GM12892 (cell line): Measurements from ENCODE around the gene C3orf49. TPM values are rescaled to one million over a fixed set of nuclear protein-coding genes. Genes with fewer than 3 reads are reported as not detected.

Experiments
- DNase-seq: peaks from one replicate; pipeline ENCODE4 v3.0.0; 2011; ENCODE audit not compliant: insufficient read length
- FAIRE-seq: peaks from 2 replicates; lab custom pipeline; 2011; peaks lifted over from hg19 to GRCh38; lab: Jason Lieb, UNC
- POLR2A ChIP-seq: IDR thresholded peaks from 2 replicates; pipeline ENCODE4 v1.6.1; 2011; ENCODE audit warnings: low read depth, low read length, control low read depth
- POLR2AphosphoS5 ChIP-seq: IDR thresholded peaks from 2 replicates; pipeline ENCODE4 v1.6.1; 2011; ENCODE audit warnings: low read depth, low read length, control low read depth
- TAF1 ChIP-seq: IDR thresholded peaks from 2 replicates; pipeline ENCODE4 v1.6.1; 2011; ENCODE audit warnings: low read depth, mild to moderate bottlenecking, control low read depth, low read length, borderline replicate concordance
- polyA plus RNA-seq: library from polyadenylated mRNA; unstranded; fragments of >200 nt; gene quantifications from one replicate; pipeline ENCODE4 v1.2.1, GENCODE V29; 2012; ENCODE audit warnings: missing spikeins, inconsistent platforms; ENCODE audit not compliant: missing spikeins

Gene C3orf49, protein sequence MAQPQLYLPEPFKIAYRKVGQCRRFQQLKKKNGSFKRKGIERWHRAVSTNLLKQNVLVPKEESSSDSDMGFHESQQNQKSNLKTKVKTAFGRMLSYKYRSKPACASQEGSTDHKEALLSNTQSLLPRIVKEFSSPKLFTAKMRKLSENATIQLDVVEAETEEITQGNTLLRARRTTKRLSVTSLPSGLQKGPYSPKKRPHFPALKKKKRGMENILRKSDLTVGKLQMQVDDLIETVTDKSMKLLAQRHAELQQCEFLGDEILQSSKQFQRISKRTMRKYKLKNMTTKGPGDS
- polyA plus RNA-seq: not detected

DNA sequence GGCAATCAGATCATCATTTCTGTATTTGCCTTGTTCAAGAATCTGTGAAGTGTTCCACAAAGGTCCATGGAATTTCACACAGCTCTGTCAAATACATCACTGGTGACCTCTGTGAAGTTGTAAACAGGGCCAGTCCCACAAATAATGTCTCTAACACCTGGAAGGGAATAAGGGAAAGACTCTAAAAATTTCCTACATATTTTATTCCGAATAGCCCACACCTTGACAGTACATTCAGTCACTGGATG, at the start of gene C3orf49:
TSS of gene C3orf49 (plus strand) at position 149 of the 248 bp plus-strand sequence. CDS start 173 bp downstream, outside the sequence.
- DNase-seq (no peak), FAIRE-seq (no peak)
- no peak for TF ChIP-seq POLR2AphosphoS5
- no peak for TF ChIP-seq TAF1
- TF ChIP-seq POLR2A: no peak

DNA sequence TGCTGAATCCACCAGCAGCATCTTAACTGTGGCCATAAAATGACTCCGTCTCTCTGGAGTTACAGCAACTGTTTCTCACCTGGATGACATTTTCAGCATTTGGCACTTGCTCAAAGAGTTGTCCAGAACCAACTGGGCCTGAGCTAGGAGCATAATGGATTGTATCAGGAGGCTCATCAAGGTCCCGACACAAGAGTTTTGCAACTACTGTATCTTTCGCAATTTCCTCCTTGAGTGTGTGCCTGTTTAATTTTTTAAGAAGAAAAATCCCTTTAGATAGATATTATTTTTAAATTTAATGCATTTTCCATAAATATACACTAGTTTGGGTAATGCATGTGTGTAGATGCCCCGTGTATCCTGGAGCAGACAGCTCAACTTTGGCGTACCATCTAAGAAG, 44.3 kb upstream of the C3orf49 start:
- FAIRE-seq (no peak), DNase-seq (no peak)
- TF ChIP-seq TAF1: no peak
- no peak for TF ChIP-seq POLR2A
- no peak for TF ChIP-seq POLR2AphosphoS5

DNA sequence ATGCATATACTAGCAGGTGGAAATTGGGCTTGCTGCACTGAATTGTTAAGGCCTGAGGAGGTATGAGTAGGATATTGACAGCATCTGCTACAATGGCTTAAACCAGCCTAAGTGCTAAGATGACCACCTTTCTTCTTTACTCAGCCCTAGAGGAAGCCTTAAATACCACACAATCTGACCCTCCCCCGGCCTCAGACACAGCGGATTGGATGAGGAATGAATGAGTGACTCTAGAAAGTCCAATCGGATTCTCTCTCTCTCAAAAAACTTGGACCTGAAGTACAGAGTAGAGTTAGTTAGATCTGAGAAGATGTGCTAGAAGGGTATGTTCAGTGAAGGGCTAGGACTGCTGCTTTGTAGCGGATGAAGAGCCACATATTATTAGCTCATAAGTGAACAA, 39.9 kb upstream of the C3orf49 start:
- TF ChIP-seq POLR2AphosphoS5: no peak
- TF ChIP-seq POLR2A: no peak
- TF ChIP-seq TAF1: no peak
- DNase-seq (no peak), FAIRE-seq (no peak)

DNA sequence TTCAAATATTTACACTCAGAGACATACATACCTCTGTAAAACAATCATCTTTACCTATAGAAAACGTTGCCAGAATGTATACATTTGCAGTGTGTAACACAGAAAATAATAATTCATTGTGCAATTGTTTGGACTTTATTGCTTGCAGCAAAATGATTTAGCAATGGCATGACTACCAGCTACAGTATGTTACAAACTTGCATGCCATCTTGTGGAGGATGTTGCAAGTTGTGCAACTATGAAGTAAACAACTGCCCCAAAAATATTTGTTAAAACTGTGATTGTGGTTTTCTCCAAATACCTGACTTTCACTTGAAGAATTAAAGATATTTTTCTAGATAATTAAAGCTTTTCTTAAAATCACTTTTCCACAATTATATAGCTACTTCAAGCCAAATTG, 27.1 kb upstream of the C3orf49 start:
- no peak for DNase-seq
- no peak for FAIRE-seq
- no peak for TF ChIP-seq POLR2AphosphoS5
- TF ChIP-seq TAF1: no peak
- TF ChIP-seq POLR2A: no peak

DNA sequence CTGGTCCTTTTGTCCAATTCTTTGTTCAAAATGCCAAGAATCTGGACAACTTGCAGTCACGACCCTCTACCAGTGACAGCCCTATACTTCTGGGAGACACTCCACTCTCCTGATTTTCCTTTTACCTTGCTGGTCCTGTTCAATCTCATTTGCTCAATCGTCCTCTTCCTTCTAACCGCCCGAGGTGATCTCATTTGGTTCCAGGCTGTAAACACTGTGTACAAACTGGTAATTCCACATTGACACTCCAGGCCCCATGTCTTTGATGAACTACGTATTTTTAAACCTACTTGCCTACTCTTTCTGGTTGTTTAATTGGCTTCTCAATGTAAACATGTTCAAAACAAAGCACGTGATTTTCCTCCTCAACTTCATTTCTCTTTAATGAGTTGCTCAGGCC, 23.7 kb upstream of the C3orf49 start:
- no peak for TF ChIP-seq POLR2A
- TF ChIP-seq TAF1: no peak
- TF ChIP-seq POLR2AphosphoS5: no peak
- no peak for DNase-seq
- FAIRE-seq: no peak

DNA sequence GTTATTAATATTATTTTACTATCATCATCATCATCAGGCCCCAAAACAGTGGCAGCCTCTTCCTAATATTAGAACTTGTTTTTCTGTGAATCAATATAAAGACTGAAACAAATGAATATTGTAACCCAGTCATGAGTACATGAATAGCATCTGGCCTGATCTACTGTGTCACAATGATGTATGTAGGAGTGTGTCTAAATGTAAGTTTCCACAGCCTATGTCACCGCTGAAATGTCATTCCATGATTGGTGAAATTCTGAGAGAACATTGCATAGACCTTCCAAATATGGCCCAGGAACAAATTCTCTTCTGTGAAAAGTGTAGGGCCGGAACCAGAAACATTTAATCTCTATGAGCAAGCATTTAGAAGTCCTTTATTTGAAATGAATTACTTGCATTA, 20.6 kb upstream of the C3orf49 start:
- TF ChIP-seq POLR2AphosphoS5: no peak
- no peak for TF ChIP-seq POLR2A
- FAIRE-seq: no peak
- DNase-seq: no peak

DNA sequence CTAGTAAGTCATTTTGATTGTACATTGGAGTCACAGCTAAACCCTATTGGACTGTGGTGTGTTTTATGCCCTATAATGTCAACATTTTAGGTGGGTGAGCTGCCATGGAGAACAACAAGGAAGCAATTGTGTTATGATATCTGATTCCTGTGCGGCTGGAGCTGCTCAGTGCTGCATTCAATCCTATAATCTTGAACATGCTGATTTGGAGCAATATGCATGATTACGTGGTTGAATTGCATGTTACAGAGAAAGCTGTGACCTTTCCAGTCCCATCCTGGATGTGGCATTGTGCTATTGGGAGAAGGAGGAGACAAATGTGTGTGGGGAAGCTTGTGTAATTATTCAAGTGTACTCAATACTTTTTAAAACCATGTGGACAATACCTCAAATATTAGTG, 20.1 kb upstream of the C3orf49 start:
- peak; percentile 36 for FAIRE-seq
- no peak for DNase-seq
- TF ChIP-seq POLR2AphosphoS5 (no peak), TAF1 (no peak), POLR2A (no peak)

DNA sequence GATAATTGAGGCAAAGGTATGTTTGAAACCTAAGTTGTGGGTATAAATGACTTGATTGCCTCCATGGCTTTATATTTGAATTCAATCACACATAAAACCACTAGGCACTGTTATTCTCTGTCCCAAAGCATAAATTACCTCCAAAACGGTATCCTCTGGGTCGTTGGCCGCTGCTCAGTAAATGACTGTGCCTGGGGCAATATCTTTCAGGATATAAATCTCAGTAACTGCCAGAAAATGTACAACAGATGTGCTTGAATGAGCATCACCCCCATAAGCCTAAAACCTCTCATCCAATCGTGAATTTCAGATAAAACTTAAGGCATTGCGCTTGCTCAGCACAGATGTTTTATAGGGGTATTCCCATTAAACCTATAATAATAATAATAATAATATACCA, 19.0 kb upstream of the C3orf49 start:
- FAIRE-seq: no peak
- TF ChIP-seq TAF1: no peak
- TF ChIP-seq POLR2AphosphoS5: no peak
- TF ChIP-seq POLR2A: no peak
- no peak for DNase-seq

DNA sequence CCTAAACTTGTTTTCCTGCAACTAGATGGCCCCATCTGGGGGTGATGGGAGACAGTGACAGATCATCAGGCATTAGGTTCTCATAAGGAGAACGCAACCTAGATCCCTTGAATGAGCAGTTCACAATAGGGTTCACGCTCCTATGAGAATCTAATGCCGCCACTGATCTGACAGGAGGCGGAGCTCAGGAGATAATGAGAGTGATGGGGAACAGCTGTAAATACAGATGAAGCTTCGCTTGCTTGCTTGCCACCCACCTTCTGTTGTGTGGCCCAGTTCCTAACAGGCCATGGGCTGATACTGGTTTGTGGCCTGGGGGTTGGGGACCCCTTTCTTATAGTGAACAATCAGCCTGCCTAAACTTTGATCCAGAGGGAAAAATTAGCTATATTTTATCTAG, 15.2 kb upstream of the C3orf49 start:
- TF ChIP-seq POLR2A: no peak
- no peak for TF ChIP-seq POLR2AphosphoS5
- no peak for TF ChIP-seq TAF1
- DNase-seq (no peak), FAIRE-seq (no peak)

DNA sequence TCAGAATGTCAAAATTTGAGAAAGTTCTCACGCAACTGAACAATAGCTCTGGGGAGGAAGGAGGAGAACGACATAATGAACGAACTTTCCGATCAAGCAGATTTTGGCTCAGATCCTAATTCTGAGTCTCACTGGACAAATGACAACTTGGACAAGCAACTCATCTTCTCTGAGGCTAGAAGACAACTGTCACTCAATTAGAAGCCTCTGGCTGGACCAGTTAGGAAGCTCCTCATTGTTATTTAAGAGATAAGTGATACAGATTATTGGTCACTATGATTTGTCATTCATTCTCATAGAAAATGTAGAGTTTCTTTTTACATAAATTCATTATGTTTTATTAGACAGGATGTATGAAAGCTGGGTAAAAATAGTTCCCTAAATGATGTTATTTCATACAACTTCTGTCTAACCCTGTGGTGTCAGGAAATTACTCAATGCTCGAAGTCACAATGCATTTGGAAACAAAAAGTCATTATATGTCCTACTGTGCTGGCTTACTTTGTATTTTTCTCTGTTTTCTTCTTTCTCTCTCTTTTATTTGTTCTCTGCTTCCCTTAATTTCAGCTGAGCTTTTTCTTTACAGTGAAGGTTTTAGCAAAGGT, 11.0 kb upstream of the C3orf49 start:
- no peak for TF ChIP-seq POLR2A
- TF ChIP-seq POLR2AphosphoS5: no peak
- TF ChIP-seq TAF1: no peak
- FAIRE-seq (no peak), DNase-seq (no peak)

DNA sequence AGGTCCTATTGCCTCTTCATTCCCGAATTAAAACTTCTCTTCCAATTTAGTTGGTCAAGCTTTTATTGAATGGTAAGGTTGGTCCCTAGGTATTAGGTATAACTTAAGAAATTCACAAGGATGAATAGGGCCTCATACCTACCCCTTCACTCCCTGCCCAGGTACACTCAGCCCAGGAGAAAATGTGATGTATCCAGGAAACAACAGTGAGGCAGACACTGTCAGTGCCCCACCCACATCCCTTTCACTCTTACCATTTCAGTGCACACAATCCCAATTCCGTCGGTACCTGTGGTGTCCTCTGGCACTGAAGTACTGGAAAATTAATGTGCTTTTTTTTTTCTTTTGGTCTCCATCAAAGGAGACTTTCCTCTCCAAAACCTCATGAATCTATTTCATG, 10.5 kb upstream of the C3orf49 start:
- no peak for FAIRE-seq
- no peak for DNase-seq
- TF ChIP-seq TAF1: no peak
- TF ChIP-seq POLR2A: no peak
- TF ChIP-seq POLR2AphosphoS5: no peak

DNA sequence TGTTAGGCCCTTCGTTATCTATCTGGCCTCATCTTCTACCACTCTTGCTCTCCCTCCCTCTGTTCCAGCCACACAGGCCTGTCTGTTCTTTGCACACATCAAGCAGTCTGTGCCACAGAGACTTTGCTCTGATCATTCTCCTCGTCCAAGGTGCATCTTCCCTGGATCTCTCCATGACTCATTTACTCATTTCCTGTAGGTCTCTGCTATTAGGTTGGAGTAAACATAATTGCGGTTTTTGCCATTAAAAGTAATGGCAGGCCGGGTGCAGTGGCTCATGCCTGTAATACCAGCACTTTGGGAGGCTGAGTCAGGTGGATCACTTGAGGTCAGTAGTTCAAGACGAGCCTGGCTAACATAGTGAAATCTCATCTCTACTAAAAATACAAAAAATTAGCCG, 9.5 kb upstream of the C3orf49 start:
- TF ChIP-seq TAF1 (no peak), POLR2AphosphoS5 (no peak), POLR2A (no peak)
- DNase-seq: no peak
- no peak for FAIRE-seq
